SIG-M5 treated with dmso at 0.1 percent for 504 hours (cell line): Measurements from ENCODE around the gene ATG2A.
A peak's percentile ranks its signal among the peaks of the same experiment; 100 is the strongest.

Experiments
- DNase-seq: peaks from one replicate; lab custom pipeline; 2025; ENCODE audit not compliant: unreplicated experiment; lab: John Stamatoyannopoulos, UW

ATG2A gene

GRCh38 chr11:64902102-64902900 is 14.7 kb downstream of the ATG2A start:
- no peak for DNase-seq

DNA sequence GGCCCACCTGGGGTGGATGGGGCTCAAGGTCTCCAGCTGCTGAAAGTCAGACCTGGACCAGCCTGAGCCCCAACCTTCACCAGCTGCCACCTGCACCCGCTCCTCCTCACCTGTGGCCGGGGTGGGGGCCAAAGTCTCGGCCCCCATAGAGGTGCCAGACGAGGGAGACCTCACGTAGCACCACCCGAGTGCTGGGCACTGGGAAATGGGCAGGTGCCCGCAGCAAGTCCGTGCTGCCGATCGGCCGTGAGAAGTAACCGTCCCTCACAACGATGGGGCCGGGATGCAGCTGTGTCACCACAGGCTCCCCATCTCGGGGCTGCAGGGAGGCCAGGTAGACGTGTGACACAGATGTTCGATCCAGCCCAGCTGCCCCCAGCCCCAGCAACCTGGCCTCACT is 16.2 kb downstream of the ATG2A start:
- DNase-seq: no peak

DNA sequence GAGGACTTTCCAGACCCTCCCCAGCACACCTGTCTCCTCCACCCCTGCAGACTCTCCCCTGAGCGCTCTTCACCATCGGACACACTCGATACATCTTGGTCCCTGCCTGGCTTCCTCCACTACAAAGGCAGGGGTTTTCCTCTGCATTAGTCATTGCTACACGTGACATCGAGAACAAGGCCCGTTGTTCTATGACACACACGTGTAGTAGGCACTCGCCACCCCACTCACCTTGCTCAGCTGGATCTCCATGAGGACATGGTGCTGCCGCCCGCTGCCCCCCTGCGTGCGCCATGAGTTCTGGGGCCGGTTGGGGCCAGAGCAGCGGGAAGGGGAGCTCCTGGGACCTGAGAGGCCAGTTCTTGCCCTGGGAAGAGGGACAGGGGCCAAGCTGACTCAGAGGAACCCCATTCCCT is 16.7 kb downstream of the ATG2A start:
- DNase-seq: no peak

DNA sequence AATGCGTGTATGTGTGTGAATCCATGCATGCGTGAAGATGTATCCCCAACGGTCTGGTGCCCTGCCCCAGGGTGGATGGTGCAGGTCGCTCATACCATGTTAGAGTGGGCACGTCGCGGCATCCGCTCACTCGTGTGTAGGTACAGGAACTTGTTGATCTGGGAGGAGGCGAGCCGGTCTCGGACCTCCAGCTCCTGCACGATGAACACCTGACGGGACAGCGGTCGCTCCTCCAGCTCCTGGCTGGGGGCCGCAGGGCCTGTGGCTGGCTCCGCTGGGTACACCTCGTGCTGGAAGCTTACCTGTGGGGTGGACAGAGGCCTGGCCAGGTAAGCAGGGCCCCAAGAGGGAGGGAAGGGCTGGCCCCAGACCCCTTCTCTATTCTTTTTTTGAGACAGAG is 18.5 kb downstream of the ATG2A start:
- no peak for DNase-seq

GRCh38 chr11:64898076-64898445 is 18.9 kb downstream of the ATG2A start:
- no peak for DNase-seq

DNA sequence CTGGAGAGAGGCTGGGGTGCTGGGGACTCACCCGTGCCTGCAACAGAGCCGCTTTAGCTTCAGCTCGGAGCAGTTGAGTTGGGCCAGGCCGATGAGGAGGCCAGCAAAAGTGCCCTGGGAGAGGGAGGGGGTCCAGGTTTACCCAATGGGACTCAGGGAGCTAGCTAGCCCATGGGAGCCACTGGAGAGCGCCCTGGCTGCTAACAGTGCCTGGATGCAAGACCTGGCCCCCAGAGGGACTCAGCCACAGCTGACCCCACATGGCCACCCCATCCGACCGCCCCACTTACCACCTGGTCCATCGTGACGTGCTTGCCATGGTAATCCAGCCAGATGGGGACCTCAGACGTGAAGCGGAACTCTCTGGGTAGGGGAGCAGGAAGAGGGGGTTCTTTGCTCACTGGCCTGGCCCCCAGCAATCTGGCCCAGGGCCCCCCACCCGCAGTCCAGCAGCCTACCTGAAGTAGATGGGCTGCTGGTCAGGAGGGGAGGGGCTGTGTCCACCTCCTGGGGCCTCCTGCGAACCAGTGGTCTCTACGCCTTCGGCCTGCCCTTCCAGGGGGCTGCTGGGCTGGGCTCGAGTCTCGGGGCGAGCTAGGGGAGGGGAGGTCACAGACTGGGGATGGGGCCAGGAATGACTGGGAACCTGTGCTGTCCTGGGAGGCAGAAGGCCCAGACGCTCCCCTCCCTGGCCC is 19.5 kb downstream of the ATG2A start:
- no peak for DNase-seq

DNA sequence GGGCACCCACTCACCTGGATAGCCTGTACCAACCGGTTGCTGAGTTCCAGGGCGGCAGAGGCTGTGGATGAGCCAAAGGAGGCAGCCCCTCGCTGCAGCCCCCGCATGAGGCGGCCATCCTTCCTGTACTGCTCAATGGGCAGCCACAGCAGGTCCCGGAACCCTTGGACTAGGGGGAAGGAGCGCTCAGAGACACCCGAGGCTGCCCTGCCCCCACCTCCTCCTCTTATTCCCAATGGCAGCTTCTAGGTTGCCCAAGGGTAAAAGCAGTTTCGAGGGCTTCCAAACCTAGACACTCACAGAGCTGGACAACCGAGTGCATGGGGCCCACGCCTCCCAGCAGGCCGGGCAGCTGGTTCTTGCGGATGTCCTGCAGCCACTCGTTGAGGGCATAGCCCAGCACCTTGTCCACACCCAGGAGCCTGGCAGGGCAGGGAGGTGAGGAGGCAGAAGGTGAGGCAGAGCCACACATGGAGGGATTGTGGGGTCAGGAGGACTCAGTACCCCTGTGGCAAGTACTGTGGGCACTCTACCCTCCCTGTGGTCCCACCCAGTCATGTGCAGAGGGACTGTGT is 20.5 kb downstream of the ATG2A start:
- DNase-seq: no peak

DNA sequence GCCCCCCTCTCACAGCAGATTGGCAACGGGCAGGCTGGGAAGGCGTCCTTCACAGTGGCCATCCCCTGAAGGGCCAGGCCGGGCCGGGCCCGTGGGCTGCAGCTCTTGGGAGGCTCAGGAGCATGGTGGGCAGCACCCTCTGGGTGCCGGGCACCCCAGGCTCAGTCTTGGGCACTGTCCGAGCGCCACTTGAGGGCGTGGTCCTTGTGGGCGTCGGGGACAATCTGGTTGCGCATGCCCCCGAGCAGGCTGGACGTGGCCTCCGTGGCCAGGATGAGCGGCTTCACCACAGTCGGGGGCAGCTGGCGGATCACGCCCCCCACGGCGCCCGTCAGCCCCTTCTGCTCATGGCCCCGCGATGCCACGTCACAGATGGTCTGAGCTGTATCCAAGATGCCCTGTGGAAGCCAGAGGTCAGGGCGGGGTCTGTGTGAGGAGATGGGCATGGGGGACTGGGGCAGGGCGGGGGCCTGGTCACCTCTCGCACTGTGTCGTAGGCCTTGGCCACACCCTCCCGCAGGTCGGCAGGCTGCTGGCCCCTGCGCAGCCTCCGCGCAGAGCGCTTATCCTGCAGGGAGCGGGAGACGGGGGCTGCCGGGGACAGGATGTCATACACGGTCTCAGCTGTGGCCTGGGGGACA is 22.1 kb downstream of the ATG2A start:
- no peak for DNase-seq

GRCh38 chr11:64894070-64894811 is 22.8 kb downstream of the ATG2A start:
- peak; percentile 37 for DNase-seq

DNA sequence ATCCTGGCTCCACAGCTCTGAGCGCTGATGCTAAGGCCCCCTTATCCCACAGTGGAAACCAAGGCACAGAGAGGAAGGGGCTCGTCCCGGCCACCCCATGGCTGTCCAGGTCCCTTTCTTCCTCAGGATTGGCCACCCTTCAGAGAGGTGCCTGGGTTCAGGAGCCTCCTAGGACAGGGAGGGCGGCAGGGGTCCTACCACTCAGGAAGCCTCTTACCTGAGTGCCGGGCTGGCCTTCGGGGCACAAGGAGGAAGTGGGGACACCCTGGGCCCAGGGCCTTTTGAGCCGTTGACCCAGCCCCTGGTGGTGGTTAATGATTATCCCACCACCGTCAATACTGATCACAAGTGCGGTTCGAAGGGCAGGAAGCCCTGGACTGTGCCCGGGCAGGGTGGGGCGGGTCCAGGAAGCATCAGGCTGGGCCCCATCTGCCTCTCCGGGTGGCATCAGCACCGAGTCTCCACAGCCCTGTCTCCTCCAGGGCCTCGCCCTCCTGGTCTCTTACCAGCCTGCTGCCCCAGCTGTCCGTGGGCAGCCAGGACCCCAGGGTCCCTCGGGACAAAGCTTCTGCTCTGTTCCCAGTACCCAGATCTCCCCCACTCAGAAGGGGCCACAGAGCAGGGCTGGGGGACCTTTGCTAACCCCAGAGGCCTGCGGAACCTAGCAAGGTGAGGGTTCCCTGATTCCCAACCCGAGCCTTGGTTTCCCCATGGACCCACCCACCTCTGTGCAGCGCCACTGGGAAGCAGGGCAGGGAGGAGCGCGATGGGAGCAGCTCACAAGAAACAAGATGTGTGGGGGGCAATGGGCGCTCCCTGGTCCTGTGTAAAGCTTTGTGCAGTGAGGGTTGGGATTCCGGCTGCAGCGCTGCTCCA is 23.6 kb downstream of the ATG2A start:
- no peak for DNase-seq

- DNase-seq: no peak
Observed at GRCh38 chr11:64892838-64893193, 24.2 kb downstream of the ATG2A start.

- no peak for DNase-seq
Observed at GRCh38 chr11:64892411-64892831, 24.6 kb downstream of the ATG2A start.

DNA sequence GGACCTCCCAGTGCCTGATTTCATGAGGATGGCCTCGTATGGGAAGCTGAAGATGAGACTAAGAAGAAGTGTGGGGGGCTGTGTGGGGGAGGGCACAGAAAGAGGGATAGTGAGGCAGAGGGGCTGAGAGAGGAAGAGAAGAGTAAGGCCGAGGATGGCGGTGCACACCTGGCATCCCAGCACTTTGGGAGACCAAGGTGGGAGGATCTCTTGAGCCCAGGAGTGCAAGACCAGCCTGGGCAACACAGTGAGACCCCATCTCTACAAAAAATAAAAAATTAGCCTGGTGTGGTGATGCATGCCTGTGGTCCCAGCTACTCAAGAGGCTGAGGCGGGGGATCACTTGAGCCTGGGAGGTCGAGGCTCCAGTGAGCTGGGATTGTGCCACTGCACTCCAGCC is 25.1 kb downstream of the ATG2A start:
- no peak for DNase-seq

GRCh38 chr11:64891215-64891848 is 25.7 kb downstream of the ATG2A start:
- DNase-seq: no peak

DNA sequence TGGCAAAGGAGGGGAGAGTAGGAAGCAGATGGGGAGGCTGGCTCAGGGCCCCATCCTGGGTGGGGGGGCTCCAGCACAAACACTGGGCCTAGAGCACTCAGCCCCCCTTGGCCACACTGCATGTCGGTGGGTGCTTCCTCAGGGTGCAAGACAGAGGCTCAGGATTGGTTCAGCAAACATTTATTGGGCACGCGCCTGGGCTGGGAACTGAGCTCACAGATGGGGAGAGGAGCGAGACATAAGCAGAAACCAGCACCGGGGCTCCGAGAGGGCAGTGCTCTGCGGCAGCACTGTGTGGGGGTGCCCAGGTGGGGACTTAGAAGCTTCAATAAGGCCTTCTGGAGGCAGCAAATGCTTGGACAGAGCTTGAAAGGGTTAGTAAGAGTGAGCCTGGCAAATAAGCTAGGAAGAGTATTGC is 26.5 kb downstream of the ATG2A start:
- no peak for DNase-seq

DNA sequence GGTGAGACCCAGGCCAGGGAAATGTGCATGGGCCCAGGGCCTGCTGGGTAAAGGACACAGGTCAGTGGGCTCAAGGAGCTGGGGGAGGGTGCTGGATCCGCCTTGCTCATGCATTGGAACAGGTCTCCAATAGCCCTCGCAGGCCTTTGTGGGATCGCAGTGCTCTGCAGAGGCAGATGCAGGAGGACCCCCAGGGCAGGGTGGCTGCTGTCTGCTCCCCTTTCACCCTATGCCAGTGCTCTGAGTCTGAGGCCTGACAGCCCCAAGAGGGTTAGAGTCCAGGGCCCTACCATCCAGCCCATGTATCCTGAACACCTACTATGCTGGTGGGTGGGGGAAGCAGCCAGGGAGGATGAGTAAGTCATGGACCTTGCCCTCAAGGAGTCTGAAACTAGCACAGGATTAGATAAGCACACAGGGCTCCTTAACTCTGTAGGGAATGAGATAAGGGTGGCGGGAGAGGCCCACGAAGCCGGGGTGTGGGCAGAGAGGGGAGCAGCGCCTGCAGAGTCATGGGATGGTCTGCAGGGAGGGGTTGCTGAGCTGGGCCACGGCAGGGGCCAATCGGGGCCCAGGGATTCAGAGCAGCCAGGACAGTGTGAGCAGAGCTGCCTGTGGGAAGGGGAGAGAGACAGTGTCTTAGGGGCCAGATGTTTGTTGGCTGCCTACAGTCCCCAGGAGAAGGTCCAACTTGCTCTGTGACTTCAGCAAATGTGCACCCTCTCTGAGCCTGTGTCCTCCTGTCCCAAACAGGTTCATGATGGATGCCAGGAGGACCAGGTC is 28.1 kb downstream of the ATG2A start:
- DNase-seq: no peak

- DNase-seq: no peak
Observed at GRCh38 chr11:64888406-64888728, 28.6 kb downstream of the ATG2A start.

GRCh38 chr11:64887757-64888405 is 29.1 kb downstream of the ATG2A start:
- DNase-seq: peak; percentile 64
